ENCODE data around the gene EPGN. TPM values are rescaled to one million over a fixed set of nuclear protein-coding genes. Genes with fewer than 3 reads are reported as not detected.

EPGN gene
- total and polyA plus RNA-seq, 2 of the 8 experiments (the other 6 are each of a cell fraction or from before 2014, with no cell fraction given): not detected

DNA sequence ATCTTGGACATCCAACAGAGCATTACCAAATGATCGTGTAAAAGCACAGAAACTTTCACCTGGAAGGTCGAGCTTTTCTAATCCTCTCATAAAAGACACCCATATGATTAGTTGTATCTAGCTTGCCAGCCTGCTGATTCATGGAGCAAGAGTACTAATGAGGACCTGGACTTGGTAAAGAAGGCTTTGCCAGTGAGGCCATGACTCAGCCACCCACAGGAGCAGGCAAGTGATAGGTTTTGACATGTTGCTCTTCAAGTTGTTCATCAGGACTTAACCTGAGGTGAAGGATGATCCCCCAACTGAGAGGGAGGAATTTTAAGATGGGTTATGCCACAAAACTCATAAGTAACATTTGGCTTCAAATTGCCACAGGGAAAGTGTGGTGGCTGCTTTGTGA, 24.7 kb upstream of the EPGN start:
- Histone ChIP-seq H4K20me1 (replicated peaks in 1 of 2; ENCODE audit: control insufficient read depth in 1 of 2, insufficient read depth in 2 of 2, low read length in 2 of 2) (no peaks in the 10 kb centered on the region), H3K4me1 (replicated peaks in 1 of 4; ENCODE audit: control insufficient read depth in 3 of 4, insufficient read depth in 4 of 4, low read length in 3 of 4) (no peaks in the 10 kb centered on the region), H2BK120ac (replicated peaks; ENCODE audit: low read depth, low read length) (no peak overlapping the region), H3K4me2 (ENCODE audit: insufficient read depth in 1 of 2, low read depth in 2 of 2, low read length in 2 of 2) (no peak overlapping the region), H3K14ac (ENCODE audit: insufficient read length) (no peak overlapping the region), H2AK5ac (ENCODE audit: low read depth, low read length) (no peak overlapping the region), H2AFZ (ENCODE audit: low read length) (no peak overlapping the region), H3K23ac (ENCODE audit: insufficient read length) (no peak overlapping the region), H3K79me2 (ENCODE audit: control insufficient read depth in 1 of 2, insufficient read depth in 2 of 2, low read length in 2 of 2) (no peaks in the 10 kb centered on the region), H3K36me3 (ENCODE audit: control insufficient read depth in 2 of 4, insufficient read depth in 4 of 4, low read length in 3 of 4) (no peaks in the 10 kb centered on the region), H2BK20ac (ENCODE audit: low read length) (no peak overlapping the region), H3K56ac (replicated peaks; ENCODE audit: insufficient read length, low read depth, low read length) (no peak overlapping the region), H3K27me3 (replicated peaks in 1 of 4; ENCODE audit: control insufficient read depth in 3 of 4, extremely low read depth in 1 of 4, insufficient read depth in 3 of 4, low read length in 3 of 4) (no peaks in the 10 kb centered on the region), H3K9ac (replicated peaks in 1 of 4; ENCODE audit: extremely low read depth in 1 of 4, low read depth in 3 of 4, low read length in 3 of 4) (no peak overlapping the region), H3K79me1 (ENCODE audit: low read depth, low read length) (no peaks in the 10 kb centered on the region), H3K23me2 (ENCODE audit: low read depth, low read length) (no peaks in the 10 kb centered on the region), H3K27ac (ENCODE audit: low read depth, low read length) (no peak overlapping the region), H2BK12ac (ENCODE audit: low read depth, low read length) (no peak overlapping the region), H4K5ac (ENCODE audit: insufficient read length, low read depth, low read length) (no peak overlapping the region), H4K91ac (replicated peaks; ENCODE audit: insufficient read length, low read length) (no peak overlapping the region), H2BK5ac (ENCODE audit: low read depth, low read length) (no peak overlapping the region), H3K4ac (replicated peaks; ENCODE audit: insufficient read length, low read depth, low read length) (no peak overlapping the region), H3K18ac (ENCODE audit: extremely low read depth, low read length) (no peak overlapping the region), H3K4me3 (ENCODE audit: extremely low read depth in 1 of 4, insufficient read depth in 2 of 4, low read depth in 3 of 4, low read length in 4 of 4) (no peak overlapping the region), H4K8ac (ENCODE audit: extremely low read depth, insufficient read depth, low read length) (no peak overlapping the region), H2BK15ac (ENCODE audit: low read length) (no peak overlapping the region), H3K9me3 (ENCODE audit: insufficient read depth in 2 of 2, low read depth in 1 of 2, low read length in 1 of 2) (no peaks in the 10 kb centered on the region)
- 82% methylated on average over 2 of the region's 2 CpGs; no CpG with 5 or more reads in 1 of the 2 experiments for WGBS, 2 experiments (ENCODE audit: extremely low coverage in 1 of 2, insufficient coverage in 1 of 2, insufficient read length in 1 of 2, insufficient replicate concordance in 2 of 2, low coverage in 1 of 2, low lambda C conversion rate in 2 of 2, missing lambda C conversion rate in 1 of 2)
- DNase-seq (ENCODE audit: low read depth in 1 of 2, low spot score in 2 of 2): no peak
- no peak for FAIRE-seq
- TF ChIP-seq SP1 (IDR thresholded peaks at IDR 0.05; ENCODE audit: low read depth, low read length) (no peak), CTBP2 (IDR thresholded peaks at IDR 0.05; ENCODE audit: borderline replicate concordance, insufficient read depth, insufficient read length, low read length) (no peak), ASH2L (IDR thresholded peaks at IDR 0.05; ENCODE audit: low read length) (no peak), POU5F1 (IDR thresholded peaks at IDR 0.05; ENCODE audit: low read depth, low read length) (no peak)
- TF ChIP-seq, protein P1, sequence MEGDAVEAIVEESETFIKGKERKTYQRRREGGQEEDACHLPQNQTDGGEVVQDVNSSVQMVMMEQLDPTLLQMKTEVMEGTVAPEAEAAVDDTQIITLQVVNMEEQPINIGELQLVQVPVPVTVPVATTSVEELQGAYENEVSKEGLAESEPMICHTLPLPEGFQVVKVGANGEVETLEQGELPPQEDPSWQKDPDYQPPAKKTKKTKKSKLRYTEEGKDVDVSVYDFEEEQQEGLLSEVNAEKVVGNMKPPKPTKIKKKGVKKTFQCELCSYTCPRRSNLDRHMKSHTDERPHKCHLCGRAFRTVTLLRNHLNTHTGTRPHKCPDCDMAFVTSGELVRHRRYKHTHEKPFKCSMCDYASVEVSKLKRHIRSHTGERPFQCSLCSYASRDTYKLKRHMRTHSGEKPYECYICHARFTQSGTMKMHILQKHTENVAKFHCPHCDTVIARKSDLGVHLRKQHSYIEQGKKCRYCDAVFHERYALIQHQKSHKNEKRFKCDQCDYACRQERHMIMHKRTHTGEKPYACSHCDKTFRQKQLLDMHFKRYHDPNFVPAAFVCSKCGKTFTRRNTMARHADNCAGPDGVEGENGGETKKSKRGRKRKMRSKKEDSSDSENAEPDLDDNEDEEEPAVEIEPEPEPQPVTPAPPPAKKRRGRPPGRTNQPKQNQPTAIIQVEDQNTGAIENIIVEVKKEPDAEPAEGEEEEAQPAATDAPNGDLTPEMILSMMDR (IDR thresholded peaks at IDR 0.05; ENCODE audit: control extremely low read depth in 1 of 3, insufficient read depth in 1 of 3, low read depth in 1 of 3, low read length in 3 of 3): no peak
- CTCF ChIA-PET (ENCODE audit: partially characterized antibody): no interaction called here
- POLR2A ChIA-PET (ENCODE audit: partially characterized antibody): no interaction called here

All from H1 (cell line).